PFSK-1 (cell line): ENCODE results near the gene SMKR1.

Experiments used
- FOXP2 ChIP-seq: optimal IDR thresholded peaks from 2 replicates; pipeline ENCODE3; 2011; ENCODE audit warnings: borderline replicate concordance, control low read depth, inconsistent platforms; ENCODE audit not compliant: insufficient read depth; ENCODE audit errors: extremely low read length, extremely low read depth
- POLR2AphosphoS5 ChIP-seq: IDR thresholded peaks from 2 replicates; pipeline ENCODE4 v1.6.1; 2012; ENCODE audit warnings: low read depth, mild to moderate bottlenecking, control low read depth, low read length, moderate library complexity
- REST ChIP-seq, 2 experiments: IDR thresholded peaks; 2 replicates each; pipeline versions ENCODE4 v1.6.1 to v1.8.0; 2011 to 2012; ENCODE audit warnings: low read depth in 2 of 2, low read length in 2 of 2, control low read depth in 1 of 2, inconsistent platforms in 1 of 2, mild to moderate bottlenecking in 1 of 2, moderate library complexity in 1 of 2; ENCODE audit not compliant: insufficient read depth in 1 of 2
- SIN3A ChIP-seq: IDR thresholded peaks from 2 replicates; pipeline ENCODE4 v1.6.1; 2012; ENCODE audit warnings: mild to moderate bottlenecking, low read length, moderate library complexity, borderline replicate concordance; ENCODE audit not compliant: insufficient read depth
- TAF1 ChIP-seq: IDR thresholded peaks from 2 replicates; pipeline ENCODE4 v1.6.1; 2012; ENCODE audit warnings: low read length, control low read depth, borderline replicate concordance; ENCODE audit not compliant: insufficient read depth

The SMKR1 gene

GRCh38 chr7:129465080-129465479, 37.3 kb upstream of the SMKR1 start:
- TF ChIP-seq FOXP2 (no peak), TAF1 (no peak), SIN3A (no peak), REST (IDR thresholded peaks at IDR 0.05; ENCODE audit: insufficient read depth in 1 of 2, low read depth in 2 of 2, low read length in 2 of 2) (no peak), POLR2AphosphoS5 (no peak)

- TF ChIP-seq POLR2AphosphoS5 (no peak), FOXP2 (no peak), TAF1 (no peak), REST (IDR thresholded peaks at IDR 0.05; ENCODE audit: insufficient read depth in 1 of 2, low read depth in 2 of 2, low read length in 2 of 2) (no peak), SIN3A (no peak)
Measured at GRCh38 chr7:129466796-129467195, 35.5 kb upstream of the SMKR1 start.

GRCh38 chr7:129468087-129468486, 34.2 kb upstream of the SMKR1 start:
- TF ChIP-seq SIN3A (no peak), FOXP2 (no peak), TAF1 (no peak), POLR2AphosphoS5 (no peak)

GRCh38 chr7:129468547-129468946, 33.8 kb upstream of the SMKR1 start:
- no peak for TF ChIP-seq REST (IDR thresholded peaks at IDR 0.05; ENCODE audit: insufficient read depth in 1 of 2, low read depth in 2 of 2, low read length in 2 of 2)
- TF ChIP-seq FOXP2, result no peak

- no peak for TF ChIP-seq REST (IDR thresholded peaks at IDR 0.05; ENCODE audit: insufficient read depth in 1 of 2, low read depth in 2 of 2, low read length in 2 of 2)
- no peak for TF ChIP-seq SIN3A
- TF ChIP-seq TAF1, result no peak
- TF ChIP-seq FOXP2, result no peak
Measured at GRCh38 chr7:129469930-129470329, 32.4 kb upstream of the SMKR1 start.

GRCh38 chr7:129470411-129470810, 31.9 kb upstream of the SMKR1 start:
- no peak for TF ChIP-seq FOXP2
- no peak for TF ChIP-seq REST (IDR thresholded peaks at IDR 0.05; ENCODE audit: insufficient read depth in 1 of 2, low read depth in 2 of 2, low read length in 2 of 2)
- no peak for TF ChIP-seq TAF1
- TF ChIP-seq SIN3A, result no peak
- TF ChIP-seq POLR2AphosphoS5, result no peak
